OCI-LY3 (cell line): Measurements from ENCODE around the gene CALU.

Experiments used
- EZH2phosphoT487 ChIP-seq: fragments of 200-600 bp; shearing (Covaris generic); IDR thresholded peaks from 2 replicates; pipeline ENCODE4 v1.6.1; 2018; ENCODE audit warnings: antibody characterized with exemption, mixed run types, low read depth
- TF ChIP-seq, protein P1 (sequence below): fragments of 200-600, 300-600 bp; sonication (generic); IDR thresholded peaks from 2 replicates; pipeline ENCODE4 v1.5.1; 2014; ENCODE audit warnings: antibody characterized with exemption, low read length, low read depth

GRCh38 chr7:128703609-128704241, 35.4 kb upstream of the CALU start:
- TF ChIP-seq, protein P1, sequence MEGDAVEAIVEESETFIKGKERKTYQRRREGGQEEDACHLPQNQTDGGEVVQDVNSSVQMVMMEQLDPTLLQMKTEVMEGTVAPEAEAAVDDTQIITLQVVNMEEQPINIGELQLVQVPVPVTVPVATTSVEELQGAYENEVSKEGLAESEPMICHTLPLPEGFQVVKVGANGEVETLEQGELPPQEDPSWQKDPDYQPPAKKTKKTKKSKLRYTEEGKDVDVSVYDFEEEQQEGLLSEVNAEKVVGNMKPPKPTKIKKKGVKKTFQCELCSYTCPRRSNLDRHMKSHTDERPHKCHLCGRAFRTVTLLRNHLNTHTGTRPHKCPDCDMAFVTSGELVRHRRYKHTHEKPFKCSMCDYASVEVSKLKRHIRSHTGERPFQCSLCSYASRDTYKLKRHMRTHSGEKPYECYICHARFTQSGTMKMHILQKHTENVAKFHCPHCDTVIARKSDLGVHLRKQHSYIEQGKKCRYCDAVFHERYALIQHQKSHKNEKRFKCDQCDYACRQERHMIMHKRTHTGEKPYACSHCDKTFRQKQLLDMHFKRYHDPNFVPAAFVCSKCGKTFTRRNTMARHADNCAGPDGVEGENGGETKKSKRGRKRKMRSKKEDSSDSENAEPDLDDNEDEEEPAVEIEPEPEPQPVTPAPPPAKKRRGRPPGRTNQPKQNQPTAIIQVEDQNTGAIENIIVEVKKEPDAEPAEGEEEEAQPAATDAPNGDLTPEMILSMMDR: no peak
- TF ChIP-seq EZH2phosphoT487: no peak
